Activated CD8-positive, alpha-beta memory T cell treated with anti-CD3 and anti-CD28 coated beads for 36 hours (primary cell): ENCODE measurements around the gene PLCB3. TPM values are rescaled to one million over a fixed set of nuclear protein-coding genes. Genes with fewer than 3 reads are reported as not detected.

Experiments
- total RNA-seq, 2 experiments: library from RNA; stranded (reverse); gene quantifications; one replicate each; pipeline ENCODE4 v1.2.3, GENCODE V29; 2021

PLCB3 gene
- total RNA-seq, 2 experiments from 2014 or later = 16.0 to 16.9 TPM

Other genes starting within 250 kb of the PLCB3 start
- not detected for gene FLRT1, start 215.6 kb upstream of the PLCB3 start, total RNA-seq
- gene MACROD1, start 85.4 kb upstream of the PLCB3 start, total RNA-seq = 10 to 100 TPM; 20.6 to 21.8 TPM
- gene STIP1, start 65.4 kb upstream of the PLCB3 start, total RNA-seq = 100 to 1,000 TPM; 476 to 486 TPM
- gene FERMT3, start 44.8 kb upstream of the PLCB3 start, total RNA-seq = 100 to 1,000 TPM; 220 to 223 TPM
- 10 to 100 TPM; 28.7 to 30.5 TPM for gene TRPT1, start 25.3 kb upstream of the PLCB3 start, total RNA-seq
- 10 to 100 TPM; 74.5 to 79.5 TPM for gene NUDT22, start 25.3 kb upstream of the PLCB3 start, total RNA-seq
- 10 to 100 TPM; 19.0 to 20.8 TPM for gene DNAJC4, start 21.0 kb upstream of the PLCB3 start, total RNA-seq
- gene VEGFB, start 16.9 kb upstream of the PLCB3 start, total RNA-seq = 10 to 100 TPM; 83.0 to 86.8 TPM
- gene FKBP2, start 10.4 kb upstream of the PLCB3 start, total RNA-seq = 10 to 100 TPM; 26.8 to 28.5 TPM
- 100 to 1,000 TPM; 376 to 377 TPM for gene PPP1R14B, start 4.6 kb upstream of the PLCB3 start, total RNA-seq
- 10 to 100 TPM; 32.0 to 36.3 TPM for gene BAD, start 33.1 kb downstream of the PLCB3 start, total RNA-seq
- gene GPR137, start 34.3 kb downstream of the PLCB3 start, total RNA-seq = 10 to 100 TPM; 54.1 to 56.1 TPM
- gene KCNK4, start 39.8 kb downstream of the PLCB3 start, total RNA-seq = not detected
- gene CATSPERZ, start 48.8 kb downstream of the PLCB3 start, total RNA-seq = not detected
- 10 to 100 TPM; 58.1 to 58.3 TPM for gene ESRRA, start 54.0 kb downstream of the PLCB3 start, total RNA-seq
- 100 to 1,000 TPM; 282 to 293 TPM for gene TRMT112, start 66.0 kb downstream of the PLCB3 start, total RNA-seq
- gene PRDX5, start 66.6 kb downstream of the PLCB3 start, total RNA-seq = 100 to 1,000 TPM; 133 to 138 TPM
- 10 to 100 TPM; 93.7 to 94.7 TPM for gene CCDC88B, start 88.7 kb downstream of the PLCB3 start, total RNA-seq
- gene RPS6KA4, start 107.6 kb downstream of the PLCB3 start, total RNA-seq = 10 to 100 TPM; 35.3 to 37.2 TPM